ENCODE data around the gene OR51V1.
"Not testable (repeated sequence)": the region's sequence is repeated elsewhere in the genome, so short reads cannot be mapped to it uniquely, and the experiment has no call there.

The OR51V1 gene

GRCh38 chr11:5200582-5200981 lies at the start of gene OR51V1:
TSS of gene OR51V1 (minus strand) at chr11:5200682. CDS start at chr11:5200682, 0 bp downstream.
- DNase-seq = no peak

GRCh38 chr11:5249807-5250396 lies 49.4 kb upstream of the OR51V1 start, which contains the start of gene HBG1:
TSS of gene HBG1 (minus strand) at chr11:5249857. CDS start at chr11:5249804, 53 bp downstream.
- not testable (repeated sequence) for DNase-seq

GRCh38 chr11:5248498-5248897 lies 48.0 kb upstream of the OR51V1 start:
- not testable (repeated sequence) for DNase-seq

- DNase-seq = no peak
Measured at GRCh38 chr11:5247472-5248192, 47.1 kb upstream of the OR51V1 start.

- DNase-seq = no peak
Measured at GRCh38 chr11:5246772-5247471, 46.4 kb upstream of the OR51V1 start.

- no peak for DNase-seq
Measured at GRCh38 chr11:5245155-5245554, 44.7 kb upstream of the OR51V1 start.

- DNase-seq = no peak
Measured at GRCh38 chr11:5243816-5244180, 43.3 kb upstream of the OR51V1 start.

- no peak for DNase-seq
Measured at GRCh38 chr11:5242933-5243815, 42.7 kb upstream of the OR51V1 start.

GRCh38 chr11:5242208-5242607 lies 41.7 kb upstream of the OR51V1 start:
- no peak for DNase-seq

- no peak for DNase-seq
Measured at GRCh38 chr11:5241458-5241857, 41.0 kb upstream of the OR51V1 start.

GRCh38 chr11:5240458-5240857 lies 40.0 kb upstream of the OR51V1 start:
- no peak for DNase-seq

- no peak for DNase-seq
Measured at GRCh38 chr11:5240056-5240455, 39.6 kb upstream of the OR51V1 start.

GRCh38 chr11:5239046-5239445 lies 38.6 kb upstream of the OR51V1 start:
- no peak for DNase-seq

- DNase-seq = no peak
Measured at GRCh38 chr11:5238486-5238885, 38.0 kb upstream of the OR51V1 start.

GRCh38 chr11:5237420-5237819 lies 36.9 kb upstream of the OR51V1 start:
- no peak for DNase-seq

- DNase-seq = no peak
Measured at GRCh38 chr11:5235364-5236095, 35.0 kb upstream of the OR51V1 start.

- no peak for DNase-seq
Measured at GRCh38 chr11:5234381-5234834, 33.9 kb upstream of the OR51V1 start, which contains the start of gene HBD. TSS of gene HBD (minus strand) at chr11:5234483. CDS start at chr11:5234433, 50 bp downstream.

GRCh38 chr11:5233307-5233706 lies 32.8 kb upstream of the OR51V1 start:
- DNase-seq = no peak

- no peak for DNase-seq
Measured at GRCh38 chr11:5232821-5233220, 32.3 kb upstream of the OR51V1 start.

- DNase-seq = no peak
Measured at GRCh38 chr11:5232176-5232575, 31.7 kb upstream of the OR51V1 start.

- no peak for DNase-seq
Measured at GRCh38 chr11:5231111-5231510, 30.6 kb upstream of the OR51V1 start.

- no peak for DNase-seq
Measured at GRCh38 chr11:5230266-5230665, 29.8 kb upstream of the OR51V1 start.

Measured in NCI-H2081 (cell line).